GM19025 (cell line): ENCODE measurements around the gene UNC5A.
"Not testable (repeated sequence)": the region's sequence is repeated elsewhere in the genome, so short reads cannot be mapped to it uniquely, and the experiment has no call there.

Experiments used
- ATAC-seq: cut with Tn5 transposase; IDR thresholded peaks from one replicate; pipeline ENCODE4 v1.9.1; 2021; ENCODE audit warnings: mild to moderate bottlenecking, low read depth, moderate library complexity; ENCODE audit not compliant: unreplicated experiment

UNC5A gene

GRCh38 chr5:176859916-176860315, 49.6 kb downstream of the UNC5A start:
- ATAC-seq = no peak

- ATAC-seq = no peak
Observed at GRCh38 chr5:176860381-176860780, 50.0 kb downstream of the UNC5A start.

- ATAC-seq = no peak
Observed at GRCh38 chr5:176861276-176861675, 50.9 kb downstream of the UNC5A start.

GRCh38 chr5:176862330-176862995, 52.1 kb downstream of the UNC5A start:
- no peak for ATAC-seq

GRCh38 chr5:176863041-176863764, 52.8 kb downstream of the UNC5A start:
- no peak for ATAC-seq

- no peak for ATAC-seq
Observed at GRCh38 chr5:176863765-176864098, 53.4 kb downstream of the UNC5A start.

GRCh38 chr5:176864755-176865154, 54.4 kb downstream of the UNC5A start:
- no peak for ATAC-seq

- ATAC-seq = no peak
Observed at GRCh38 chr5:176865964-176866363, 55.6 kb downstream of the UNC5A start.

- no peak for ATAC-seq
Observed at GRCh38 chr5:176866707-176867310, 56.5 kb downstream of the UNC5A start.

GRCh38 chr5:176868126-176868525, 57.8 kb downstream of the UNC5A start:
- no peak for ATAC-seq

GRCh38 chr5:176868731-176869130, 58.4 kb downstream of the UNC5A start:
- ATAC-seq = no peak

GRCh38 chr5:176869501-176870109, 59.2 kb downstream of the UNC5A start:
- no peak for ATAC-seq

GRCh38 chr5:176870110-176870591, 59.8 kb downstream of the UNC5A start:
- no peak for ATAC-seq

- ATAC-seq = not testable (repeated sequence)
Observed at GRCh38 chr5:176870644-176871043, 60.3 kb downstream of the UNC5A start.

GRCh38 chr5:176872586-176872985, 62.2 kb downstream of the UNC5A start:
- ATAC-seq = not testable (repeated sequence)

GRCh38 chr5:176873011-176873410, 62.7 kb downstream of the UNC5A start:
- ATAC-seq = not testable (repeated sequence)

GRCh38 chr5:176873541-176874172, 63.3 kb downstream of the UNC5A start:
- ATAC-seq = no peak

GRCh38 chr5:176874198-176874780, 63.9 kb downstream of the UNC5A start:
- ATAC-seq = no peak

- no peak for ATAC-seq
Observed at GRCh38 chr5:176875014-176875550, 64.7 kb downstream of the UNC5A start.
